HG02938 (cell line): ENCODE results near the gene PHC2.

Experiments
- ATAC-seq: cut with Tn5 transposase; IDR thresholded peaks from one replicate; pipeline ENCODE4 v1.9.1; 2021; ENCODE audit warnings: mild to moderate bottlenecking, moderate library complexity; ENCODE audit not compliant: unreplicated experiment

The PHC2 gene

GRCh38 chr1:33353531-33353930 is 77.4 kb downstream of the PHC2 start:
- no peak for ATAC-seq

GRCh38 chr1:33351281-33351660 is 79.6 kb downstream of the PHC2 start:
- ATAC-seq, result no peak

GRCh38 chr1:33350611-33351280 is 80.1 kb downstream of the PHC2 start:
- no peak for ATAC-seq

- ATAC-seq, result peak; percentile 70
Observed at GRCh38 chr1:33349778-33350610, 80.9 kb downstream of the PHC2 start.

GRCh38 chr1:33349081-33349759 is 81.7 kb downstream of the PHC2 start:
- peak; percentile 26 for ATAC-seq

GRCh38 chr1:33348676-33349080 is 82.2 kb downstream of the PHC2 start:
- no peak for ATAC-seq

- no peak for ATAC-seq
Observed at GRCh38 chr1:33348194-33348593, 82.7 kb downstream of the PHC2 start.

- ATAC-seq, result no peak
Observed at GRCh38 chr1:33347650-33347992, 83.3 kb downstream of the PHC2 start.

GRCh38 chr1:33346927-33347649 is 83.8 kb downstream of the PHC2 start:
- ATAC-seq, result no peak

GRCh38 chr1:33346533-33346926 is 84.4 kb downstream of the PHC2 start:
- ATAC-seq, result no peak

- no peak for ATAC-seq
Observed at GRCh38 chr1:33344896-33345560, 85.9 kb downstream of the PHC2 start.

GRCh38 chr1:33343539-33343938 is 87.4 kb downstream of the PHC2 start:
- ATAC-seq, result no peak

- no peak for ATAC-seq
Observed at GRCh38 chr1:33342041-33342723, 88.7 kb downstream of the PHC2 start.

- ATAC-seq, result no peak
Observed at GRCh38 chr1:33341190-33341589, 89.7 kb downstream of the PHC2 start.

GRCh38 chr1:33339413-33339812 is 91.5 kb downstream of the PHC2 start:
- ATAC-seq, result no peak

- no peak for ATAC-seq
Observed at GRCh38 chr1:33338440-33339211, 92.3 kb downstream of the PHC2 start.

- ATAC-seq, result no peak
Observed at GRCh38 chr1:33338048-33338439, 92.9 kb downstream of the PHC2 start.

GRCh38 chr1:33337441-33337840 is 93.5 kb downstream of the PHC2 start:
- no peak for ATAC-seq

GRCh38 chr1:33336580-33336979 is 94.3 kb downstream of the PHC2 start:
- no peak for ATAC-seq
